Kidney glomerular epithelial cell (primary cell): ENCODE measurements around the gene TRABD2B.
"Not testable (repeated sequence)": the region's sequence is repeated elsewhere in the genome, so short reads cannot be mapped to it uniquely, and the experiment has no call there.

Experiments used
- DNase-seq: peaks from one replicate; lab custom pipeline; 2025; lab: John Stamatoyannopoulos, UW

TRABD2B gene

GRCh38 chr1:47967864-47968555, 29.2 kb downstream of the TRABD2B start:
- DNase-seq: no peak

GRCh38 chr1:47965816-47966215, 31.4 kb downstream of the TRABD2B start:
- no peak for DNase-seq

- no peak for DNase-seq
These were observed 32.5 kb downstream of the TRABD2B start for GRCh38 chr1:47964636-47965035.

- DNase-seq: no peak
These were observed 33.4 kb downstream of the TRABD2B start for GRCh38 chr1:47963568-47964358.

- DNase-seq: no peak
These were observed 34.3 kb downstream of the TRABD2B start for GRCh38 chr1:47962750-47963492.

DNA sequence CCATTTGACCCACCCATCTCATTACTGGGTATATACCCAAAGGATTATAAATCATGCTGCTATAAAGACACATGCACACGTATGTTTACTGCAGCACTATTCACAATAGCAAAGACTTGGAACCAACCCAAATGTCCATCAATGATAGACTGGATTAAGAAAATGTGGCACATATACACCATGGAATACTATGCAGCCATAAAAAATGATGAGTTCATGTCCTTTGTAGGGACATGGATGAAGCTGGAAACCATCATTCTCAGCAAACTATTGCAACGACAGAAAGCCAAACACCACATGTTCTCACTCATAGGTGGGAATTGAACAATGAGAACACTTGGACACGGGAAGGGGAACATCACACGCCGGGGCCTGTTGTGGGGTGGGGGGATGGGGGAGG, 35.4 kb downstream of the TRABD2B start:
- DNase-seq: not testable (repeated sequence)

GRCh38 chr1:47956491-47956890, 40.7 kb downstream of the TRABD2B start:
- not testable (repeated sequence) for DNase-seq

- no peak for DNase-seq
These were observed 43.5 kb downstream of the TRABD2B start for GRCh38 chr1:47953661-47954060.

- DNase-seq: no peak
These were observed 45.5 kb downstream of the TRABD2B start for GRCh38 chr1:47951545-47952235.

- no peak for DNase-seq
These were observed 46.2 kb downstream of the TRABD2B start for GRCh38 chr1:47951026-47951425.

GRCh38 chr1:47950471-47950870, 46.7 kb downstream of the TRABD2B start:
- DNase-seq: no peak

GRCh38 chr1:47948126-47948525, 49.1 kb downstream of the TRABD2B start:
- DNase-seq: no peak

- no peak for DNase-seq
These were observed 49.7 kb downstream of the TRABD2B start for GRCh38 chr1:47947531-47947930.

DNA sequence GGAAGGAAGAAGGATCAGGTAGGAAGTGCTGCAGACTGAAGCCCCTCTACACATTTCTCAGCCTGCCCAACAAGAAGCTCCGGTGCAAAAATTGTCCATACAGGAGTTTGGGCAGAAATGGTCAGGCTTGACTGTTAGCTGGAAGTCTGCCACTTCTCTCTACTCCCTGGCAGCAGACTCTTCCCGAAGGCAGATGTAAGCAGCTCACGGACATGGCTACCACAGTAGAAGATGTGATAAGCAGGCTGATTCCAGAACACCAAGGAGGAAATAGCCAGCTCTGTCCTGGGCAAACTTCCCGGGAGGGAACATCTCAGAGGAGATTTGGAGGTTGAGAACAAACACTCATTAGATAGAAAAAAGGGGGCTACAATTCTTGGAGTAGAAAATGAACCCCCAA, 52.6 kb downstream of the TRABD2B start:
- no peak for DNase-seq

DNA sequence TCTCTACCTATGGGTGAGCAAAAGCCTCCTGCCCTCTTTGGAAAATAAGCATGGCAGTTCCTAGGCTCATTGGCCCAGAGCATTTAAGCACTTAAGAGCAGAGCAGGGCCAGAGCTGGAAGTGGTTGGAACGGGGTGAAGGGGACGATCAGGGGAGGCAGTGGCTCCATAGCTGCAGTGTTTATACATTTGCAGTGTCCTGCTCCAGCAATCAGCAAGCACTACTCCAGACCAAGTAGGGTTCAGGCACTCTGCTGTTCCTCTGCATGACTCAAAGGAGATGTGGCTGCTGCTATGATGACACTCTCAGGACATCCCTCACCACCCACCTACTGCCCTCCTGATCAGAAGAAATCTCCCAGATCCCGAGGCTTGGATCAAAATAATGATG, 55.0 kb downstream of the TRABD2B start:
- peak; percentile 54 for DNase-seq

- peak; percentile 90 for DNase-seq
These were observed 55.5 kb downstream of the TRABD2B start for GRCh38 chr1:47941609-47942239.

DNA sequence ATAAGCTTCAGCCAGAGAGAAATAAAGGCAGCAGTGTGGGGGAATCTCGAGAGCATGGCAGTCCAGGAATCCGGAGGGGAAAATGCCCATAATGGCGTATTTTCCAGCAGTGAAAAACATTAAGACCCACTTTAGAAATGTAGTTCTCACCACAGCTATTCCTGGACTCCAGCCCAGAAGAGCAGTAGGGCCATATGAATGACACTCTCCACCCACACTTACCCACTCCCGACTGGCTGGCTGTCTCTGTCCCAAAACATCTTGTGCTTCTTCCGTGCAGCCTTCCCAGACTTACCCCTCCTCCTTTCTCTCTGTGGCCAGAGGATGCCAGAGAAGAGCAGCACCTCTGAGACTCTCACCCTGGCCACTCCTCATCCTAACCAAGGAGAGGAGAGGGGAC, 56.4 kb downstream of the TRABD2B start:
- DNase-seq: peak; percentile 69

DNA sequence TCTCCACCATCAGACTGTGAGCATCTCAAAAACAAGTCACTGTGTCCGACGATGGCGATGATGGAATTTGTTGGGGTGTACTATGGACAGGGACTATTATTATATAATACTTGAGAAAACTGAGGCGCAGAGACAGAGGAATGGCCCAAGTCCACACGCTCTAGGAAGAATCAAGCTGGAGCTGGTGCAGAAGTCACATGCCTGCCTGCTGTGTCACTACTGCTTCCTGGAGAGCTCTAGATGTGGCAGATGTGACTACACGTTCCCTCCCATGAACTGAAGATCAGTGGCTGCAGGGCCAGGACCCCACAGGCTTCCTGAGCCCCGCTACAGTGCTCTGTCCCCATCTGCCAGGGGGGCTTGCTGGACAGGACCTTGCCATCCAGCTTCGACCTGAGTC, 56.9 kb downstream of the TRABD2B start:
- no peak for DNase-seq

GRCh38 chr1:47938520-47938919, 58.7 kb downstream of the TRABD2B start:
- DNase-seq: no peak

DNA sequence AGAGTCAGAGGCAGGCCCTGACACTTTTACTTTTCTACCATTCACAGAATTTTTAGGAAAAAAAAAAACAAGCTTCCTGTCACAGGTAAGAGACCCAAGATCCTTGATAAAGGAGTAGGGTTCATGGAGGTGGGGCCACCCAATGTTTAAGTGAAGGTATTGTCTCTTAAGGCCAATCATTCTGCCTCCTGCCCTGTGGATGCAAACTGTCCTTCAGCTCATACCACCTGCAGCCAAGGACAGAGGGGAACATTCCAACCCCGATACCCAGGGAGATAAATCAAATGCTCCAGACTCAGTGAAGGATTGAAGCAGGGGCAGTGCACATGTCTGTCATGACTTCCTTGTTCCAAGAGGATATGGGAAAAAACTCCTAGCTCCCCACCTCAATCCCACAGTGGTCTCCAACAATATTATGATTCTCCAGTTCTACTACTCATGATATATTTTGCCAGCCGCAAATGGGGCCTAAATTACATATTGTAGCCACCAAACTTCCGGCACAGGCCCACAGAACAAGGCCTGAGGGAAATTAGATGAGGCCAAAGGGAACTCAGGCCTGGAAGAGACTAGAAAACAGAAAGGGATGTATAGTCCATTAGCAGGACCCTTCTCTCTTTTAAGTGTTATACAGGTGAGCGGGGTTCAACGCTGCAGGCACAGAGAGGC, 59.5 kb downstream of the TRABD2B start:
- DNase-seq: no peak

- DNase-seq: no peak
These were observed 60.2 kb downstream of the TRABD2B start for GRCh38 chr1:47936916-47937551.
